Uterus (tissue), 4 donors: ENCODE results near the gene CREB3L1. TPM values are rescaled to one million over a fixed set of nuclear protein-coding genes. Genes with fewer than 3 reads are reported as not detected.
A peak's percentile ranks its signal among the peaks of the same experiment; 100 is the strongest.

ENCODE experiments used
- DNase-seq, 2 donors: peaks; one replicate each; pipeline ENCODE4 v3.0.0-alpha.2; 2019 to 2020
- H3K27ac ChIP-seq, 2 donors: fragments of 200-600 bp; sonication (generic); 1 replicate in 1 of 2; 2 replicates in 1 of 2; pipeline ENCODE4 v1.5.1; 2016 to 2018
- H3K27me3 ChIP-seq, 2 donors: fragments of 200-600 bp; sonication (generic); one replicate each; pipeline ENCODE4 v1.5.1; 2018 to 2019; ENCODE audit warnings: control low read depth in 1 of 2
- H3K36me3 ChIP-seq, 2 donors: fragments of 200-600 bp; sonication (generic); one replicate each; pipeline ENCODE4 v1.5.1; 2019; ENCODE audit warnings: control low read depth in 1 of 2
- H3K4me1 ChIP-seq, 2 donors: fragments of 200-600 bp; sonication (generic); one replicate each; pipeline ENCODE4 v1.5.1; 2018 to 2019; ENCODE audit warnings: control low read depth in 1 of 2
- H3K4me3 ChIP-seq, 2 donors: fragments of 200-600 bp; sonication (generic); 1 replicate in 1 of 2; 2 replicates in 1 of 2; pipeline ENCODE4 v1.5.1; 2018 to 2019; ENCODE audit warnings: mild to moderate bottlenecking in 1 of 2
- H3K9me3 ChIP-seq, 2 donors: fragments of 200-600 bp; sonication (generic); one replicate each; pipeline ENCODE4 v1.5.1; 2019; ENCODE audit warnings: control low read depth in 1 of 2
- CTCF ChIP-seq, 4 experiments: fragments of 200-600 bp in 2 of 4; fragments of 450-650 bp in 2 of 4; sonication (generic) in 2 of 4; IDR thresholded peaks; one replicate each; pipeline ENCODE4 v1.5.1; 2016 to 2019; ENCODE audit warnings: antibody characterized with exemption in 4 of 4, mild to moderate bottlenecking in 2 of 4, moderate library complexity in 1 of 4
- POLR2A ChIP-seq, 2 donors: fragments of 450-650 bp; IDR thresholded peaks; one replicate each; pipeline ENCODE4 v1.6.1; 2016; ENCODE audit warnings: antibody characterized with exemption in 2 of 2, mild to moderate bottlenecking in 1 of 2, moderate library complexity in 1 of 2
- intact Hi-C: fragments of 100-400 bp; cut with DNase I; formaldehyde crosslinking; loops from one replicate; pipeline ENCODE4 v1.15.1; 2023; ENCODE audit warnings: low total_unique reads
- total RNA-seq, 4 donors: library from RNA; depleted of rRNA in 3 of 4; stranded (reverse); fragments of >200 nt in 3 of 4; gene quantifications; one replicate each; pipeline versions ENCODE4 v1.1.0 to v1.2.4, GENCODE V29; 2014 to 2023
- donor health status: DM: yes; HTN: yes; CAD: no.

CREB3L1 gene
- total RNA-seq, 4 donors from 2014 or later = 2.0 to 20.8 (median 14.8) TPM; not detected in 1

GRCh38 chr11:46267930-46268329 is 9.5 kb upstream of the CREB3L1 start:
- Histone ChIP-seq H3K27ac (no peak overlapping the region), H3K4me3 (no peak overlapping the region), H3K9me3 (no peaks in the 10 kb centered on the region), H3K36me3 (no peaks in the 10 kb centered on the region), H3K27me3 (no peaks in the 10 kb centered on the region), H3K4me1 (peaks cover 9 to 11% of the 10 kb centered on the region in 2 donors)
- intact Hi-C loops = no loop called here
- no peak for TF ChIP-seq POLR2A (IDR thresholded peaks at IDR 0.05)
- TF ChIP-seq CTCF (IDR thresholded peaks at IDR 0.05) = no peak
- DNase-seq = no peak

- H3K9me3 ChIP-seq = no peaks in the 10 kb centered on the region
- no peaks in the 10 kb centered on the region for H3K27me3 ChIP-seq
- no peak for TF ChIP-seq CTCF (IDR thresholded peaks at IDR 0.05)
- no peak for TF ChIP-seq POLR2A (IDR thresholded peaks at IDR 0.05)
- H3K4me3 ChIP-seq = no peak overlapping the region
- DNase-seq = no peak
- H3K27ac ChIP-seq = no peak overlapping the region
- peaks cover 13 to 19% of the 10 kb centered on the region in 2 donors for H3K4me1 ChIP-seq
- intact Hi-C loops = no loop called here
- H3K36me3 ChIP-seq = no peaks in the 10 kb centered on the region
Observed at GRCh38 chr11:46270684-46271083, 6.8 kb upstream of the CREB3L1 start.

GRCh38 chr11:46271407-46271806 is 6.1 kb upstream of the CREB3L1 start:
- H3K27me3 ChIP-seq = no peaks in the 10 kb centered on the region
- H3K27ac ChIP-seq = peak overlapping the region; percentile 86 to 92
- TF ChIP-seq CTCF (IDR thresholded peaks at IDR 0.05) = no peak
- no peak for TF ChIP-seq POLR2A (IDR thresholded peaks at IDR 0.05)
- H3K9me3 ChIP-seq = no peaks in the 10 kb centered on the region
- no peak for DNase-seq
- no peak overlapping the region for H3K4me3 ChIP-seq
- H3K4me1 ChIP-seq = peaks cover 13 to 19% of the 10 kb centered on the region in 2 donors
- intact Hi-C loops = no loop called here
- H3K36me3 ChIP-seq = no peaks in the 10 kb centered on the region

- DNase-seq = no peak
- H3K4me1 ChIP-seq = peaks cover 13 to 19% of the 10 kb centered on the region in 2 donors
- TF ChIP-seq POLR2A (IDR thresholded peaks at IDR 0.05) (no peak), CTCF (IDR thresholded peaks at IDR 0.05) (no peak)
Observed at GRCh38 chr11:46271875-46272815, 5.3 kb upstream of the CREB3L1 start.

GRCh38 chr11:46272816-46273427 is 4.5 kb upstream of the CREB3L1 start:
- Histone ChIP-seq H3K36me3 (no peaks in the 10 kb centered on the region), H3K9me3 (no peaks in the 10 kb centered on the region), H3K4me1 (peaks cover 13 to 19% of the 10 kb centered on the region in 2 donors), H3K27me3 (no peaks in the 10 kb centered on the region), H3K4me3 (no peak overlapping the region), H3K27ac (peak overlapping the region; percentile 86 to 92)
- TF ChIP-seq CTCF (IDR thresholded peaks at IDR 0.05) (no peak), POLR2A (IDR thresholded peaks at IDR 0.05) (no peak)
- intact Hi-C loops = no loop called here
- DNase-seq = peak; percentile 69 to 71

More at GRCh38 chr11:46271875-46272815, 5.3 kb upstream of the CREB3L1 start:
- Histone ChIP-seq H3K36me3 (no peaks in the 10 kb centered on the region), H3K27me3 (no peaks in the 10 kb centered on the region), H3K4me3 (no peak overlapping the region), H3K9me3 (no peaks in the 10 kb centered on the region), H3K27ac (peak overlapping the region; percentile 86 to 92)
- intact Hi-C loops = no loop called here
